HL-60/S4 (cell line): Measurements from ENCODE around the gene POU2F2.

Experiments
- in situ Hi-C: fragments of 300-500 bp; cut with MboI; formaldehyde crosslinking; loops from 2 replicates; pipeline ENCODE4 v1.14.3; 2022; ENCODE audit warnings: low sequenced_read_pairs

The POU2F2 gene

DNA sequence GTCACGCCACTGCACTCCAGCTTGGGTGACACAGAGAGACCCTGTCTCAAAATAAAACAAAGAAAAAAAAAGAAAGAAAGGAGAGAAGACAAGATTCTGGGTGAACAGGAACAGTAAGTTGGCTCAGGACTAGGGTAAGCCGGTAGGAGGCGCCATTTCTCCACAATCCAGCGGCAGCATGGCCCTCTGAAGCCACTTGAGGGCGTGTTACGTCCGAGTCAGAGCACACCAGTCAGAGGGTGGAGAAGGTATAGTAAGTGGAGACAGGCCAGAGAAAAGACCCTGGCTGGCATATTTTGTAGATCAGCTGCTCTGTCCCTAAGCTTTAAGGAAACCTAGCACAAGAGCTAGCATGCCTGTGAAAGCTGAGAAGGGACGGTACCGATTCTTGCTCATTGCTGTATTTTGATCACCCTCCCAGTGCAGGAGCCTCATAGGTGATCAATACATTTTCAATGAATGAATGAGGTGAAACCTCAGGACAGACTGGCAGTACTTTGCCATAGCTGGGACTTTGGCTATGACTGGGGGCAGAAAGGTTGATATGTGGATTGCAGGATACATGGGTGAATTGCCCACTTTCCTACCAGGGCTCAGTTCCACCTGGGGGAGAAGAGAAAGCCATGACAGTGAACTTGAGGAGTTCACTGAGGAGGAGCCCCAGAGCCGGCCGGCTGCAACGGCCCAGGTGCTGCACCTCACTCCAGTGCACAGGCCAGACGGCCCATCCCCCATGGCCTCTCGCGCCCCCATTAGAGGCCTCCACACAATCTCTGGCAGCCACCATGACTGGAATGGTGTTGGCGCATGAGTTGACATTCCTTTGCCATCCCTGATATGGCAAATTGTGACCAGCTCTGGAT, 23.5 kb downstream of the POU2F2 start:
- in situ Hi-C loops = loop anchor here (10.0 kb wide), 1 partner anchor 326 kb away; no protein-coding TSS in a partner anchor

DNA sequence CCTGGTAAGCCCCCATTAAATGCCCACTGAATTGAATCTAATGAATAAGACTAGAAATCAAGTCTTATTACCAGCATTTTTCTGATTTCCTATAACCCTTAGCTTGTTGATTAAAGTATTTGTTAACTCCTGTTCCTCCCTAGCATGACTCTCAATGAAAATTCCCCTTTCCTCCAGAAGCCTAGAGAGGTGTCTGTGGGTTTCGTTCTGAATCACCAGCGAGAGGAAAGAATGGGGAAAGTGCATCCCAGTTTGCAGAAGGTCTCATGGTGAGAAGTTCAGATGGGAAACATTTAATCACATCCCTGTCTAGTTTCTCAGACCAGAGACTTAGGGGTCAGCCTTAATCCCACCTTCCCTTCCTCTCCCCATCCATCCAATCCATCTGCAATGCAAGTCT, 26.9 kb downstream of the POU2F2 start:
- in situ Hi-C loops = loop anchor here (10.0 kb wide), 1 partner anchor 329 kb away; no protein-coding TSS in a partner anchor

DNA sequence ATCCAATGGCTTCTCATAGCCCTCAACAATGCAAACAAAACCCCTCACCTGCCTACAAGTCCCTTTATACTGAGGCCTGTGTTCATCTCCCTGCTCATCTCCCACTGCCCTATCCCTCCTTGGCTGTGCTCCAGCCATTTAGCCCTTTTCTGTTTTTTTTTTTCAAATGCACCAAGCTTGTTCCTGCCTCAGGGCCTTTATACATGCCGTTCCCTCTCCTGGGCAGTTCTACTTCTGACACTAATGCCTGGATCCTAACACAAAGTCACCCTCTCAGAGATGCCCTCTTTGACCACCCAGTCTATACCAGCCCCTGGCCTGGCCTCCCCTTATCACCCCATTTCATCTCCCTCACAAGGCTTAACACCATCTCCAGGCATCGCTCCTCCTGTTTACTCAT, 29.4 kb downstream of the POU2F2 start:
- in situ Hi-C loops = loop anchor here (10.0 kb wide), 1 partner anchor 332 kb away; no protein-coding TSS in a partner anchor

DNA sequence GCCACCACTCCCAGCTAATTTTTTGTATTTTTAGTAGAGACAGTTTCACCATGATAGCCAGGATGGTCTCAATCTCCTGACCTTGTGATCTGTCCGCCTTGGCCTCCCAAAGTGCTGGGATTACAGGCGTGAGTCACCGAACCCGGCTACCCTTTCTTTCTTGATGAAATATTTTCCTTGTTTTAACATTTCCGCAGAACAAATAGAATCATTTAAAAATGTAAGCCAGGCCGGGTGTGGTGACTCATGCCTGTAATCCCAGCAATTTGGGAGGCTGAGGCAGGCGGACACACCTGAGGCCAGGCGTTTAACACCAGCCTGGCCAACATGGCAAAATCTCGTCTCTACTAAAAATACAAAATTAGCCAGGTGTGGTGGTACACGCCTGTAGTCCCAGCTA, 32.0 kb downstream of the POU2F2 start:
- in situ Hi-C loops = loop anchor here (10.0 kb wide), 1 partner anchor 335 kb away; no protein-coding TSS in a partner anchor

DNA sequence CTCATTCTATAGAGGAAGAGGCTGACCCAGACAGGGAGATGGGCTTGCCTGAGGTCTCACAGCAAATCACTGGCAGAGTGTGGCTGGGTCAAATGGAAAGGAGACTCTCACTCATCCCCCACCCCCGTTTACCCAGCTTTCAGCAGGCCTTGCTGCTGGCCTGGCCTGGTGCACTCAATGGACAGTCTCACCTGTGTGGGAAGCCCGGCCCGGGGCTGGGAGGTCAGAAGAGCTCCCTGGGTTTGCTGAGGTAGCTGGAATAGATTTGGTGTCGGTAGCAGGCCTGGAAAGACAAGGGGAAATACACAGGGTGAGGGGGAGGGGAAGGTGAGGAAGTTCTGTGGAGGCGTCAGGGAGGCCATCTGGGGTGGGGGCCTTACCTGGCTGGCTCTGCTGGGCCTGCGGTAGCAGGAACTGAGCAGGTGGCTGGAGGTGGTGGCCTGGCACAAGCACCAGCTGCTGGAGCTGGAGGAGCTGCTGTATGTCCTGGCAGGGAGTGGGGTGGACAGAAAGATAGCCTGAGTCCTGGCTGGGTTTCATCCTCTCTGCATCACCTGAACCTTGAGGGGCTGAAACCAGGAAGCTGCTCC, 32.8 kb downstream of the POU2F2 start:
- in situ Hi-C loops = no loop called here

DNA sequence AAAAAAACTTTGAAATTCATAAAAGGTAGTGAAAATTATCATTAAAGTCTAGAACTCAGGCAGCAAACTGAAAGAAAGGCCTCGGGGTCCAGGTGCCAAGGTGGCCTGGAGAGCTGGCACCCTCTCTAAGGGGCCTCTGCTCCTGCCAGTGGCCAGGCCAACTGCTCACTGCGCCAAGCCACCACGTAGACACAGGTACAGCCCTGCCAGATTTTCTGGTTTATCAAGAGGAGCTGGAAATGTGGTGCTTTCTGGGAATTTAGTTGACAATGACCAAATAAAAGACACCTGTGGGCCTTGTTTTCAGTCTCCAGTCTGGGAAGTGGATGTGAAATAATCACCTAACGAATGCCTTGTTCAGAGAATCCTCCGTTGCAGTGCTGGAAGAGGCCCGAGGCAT, 33.5 kb downstream of the POU2F2 start:
- in situ Hi-C loops = no loop called here

DNA sequence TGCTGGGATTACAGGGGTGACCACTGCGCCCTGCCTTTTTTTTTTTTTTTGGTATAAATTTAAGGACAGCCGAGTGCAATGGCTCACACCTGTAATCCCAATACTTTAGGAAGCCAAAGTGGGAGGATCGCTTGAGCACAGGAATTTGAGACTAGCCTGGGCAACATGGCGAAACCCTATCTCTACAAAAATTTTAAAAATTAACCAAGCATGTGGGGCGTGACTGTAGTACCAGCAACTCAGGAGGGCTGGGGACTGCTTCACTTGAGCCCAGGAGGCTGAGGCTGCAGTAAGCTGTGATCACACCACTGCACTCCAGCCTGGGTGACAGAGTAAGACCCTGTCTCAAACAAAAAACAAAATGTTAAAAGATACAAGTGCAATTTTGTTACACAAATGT, 34.8 kb downstream of the POU2F2 start:
- in situ Hi-C loops = no loop called here

DNA sequence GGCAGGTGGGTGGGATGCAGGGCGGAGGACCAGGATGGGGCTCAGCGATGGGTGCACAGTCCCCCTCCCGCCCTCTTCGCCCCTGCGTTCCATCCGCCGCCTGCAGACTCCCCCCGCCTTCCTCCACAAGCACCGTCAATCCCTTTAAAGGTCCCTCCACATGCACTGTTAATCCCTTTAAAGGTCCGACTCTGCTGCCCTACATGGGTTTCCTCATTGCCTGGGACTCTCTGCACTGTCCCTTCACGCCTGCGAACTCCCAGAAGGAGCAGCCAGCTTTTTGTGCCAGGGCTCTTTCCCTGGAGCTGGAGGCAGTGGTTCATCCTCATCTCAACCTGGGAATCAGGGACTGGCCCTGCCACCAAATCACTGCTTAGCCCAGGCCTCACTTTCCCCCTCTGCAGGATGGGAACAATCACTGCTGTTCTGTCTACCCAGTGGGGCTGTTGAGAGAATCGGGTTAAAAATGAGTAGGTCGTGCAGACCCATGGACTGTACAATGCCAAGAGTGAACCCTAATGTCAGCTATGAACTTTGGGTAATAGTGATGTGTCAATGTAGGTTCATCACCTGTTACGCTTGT, 35.9 kb downstream of the POU2F2 start:
- in situ Hi-C loops = no loop called here

DNA sequence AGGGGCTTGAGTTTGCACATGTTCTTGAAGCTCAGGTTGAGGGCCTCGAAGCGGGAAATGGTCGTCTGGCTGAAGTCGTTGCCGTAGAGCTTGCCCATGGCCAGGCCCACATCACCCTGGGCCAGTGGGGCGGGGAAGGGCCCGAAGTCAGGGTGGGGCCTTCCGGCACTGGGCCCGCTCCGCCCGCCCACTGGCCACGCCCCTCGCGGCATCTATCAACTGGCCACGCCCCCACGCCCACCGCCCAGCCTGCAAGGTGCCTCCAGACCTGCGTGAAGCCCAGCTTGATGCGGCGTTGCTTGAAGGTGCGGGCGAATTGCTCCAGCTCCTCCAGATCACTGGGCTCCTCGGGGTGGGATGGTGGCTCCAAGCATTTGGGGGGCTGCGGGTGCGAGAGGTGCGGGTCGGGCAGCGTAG, 36.4 kb downstream of the POU2F2 start:
- in situ Hi-C loops = no loop called here

DNA sequence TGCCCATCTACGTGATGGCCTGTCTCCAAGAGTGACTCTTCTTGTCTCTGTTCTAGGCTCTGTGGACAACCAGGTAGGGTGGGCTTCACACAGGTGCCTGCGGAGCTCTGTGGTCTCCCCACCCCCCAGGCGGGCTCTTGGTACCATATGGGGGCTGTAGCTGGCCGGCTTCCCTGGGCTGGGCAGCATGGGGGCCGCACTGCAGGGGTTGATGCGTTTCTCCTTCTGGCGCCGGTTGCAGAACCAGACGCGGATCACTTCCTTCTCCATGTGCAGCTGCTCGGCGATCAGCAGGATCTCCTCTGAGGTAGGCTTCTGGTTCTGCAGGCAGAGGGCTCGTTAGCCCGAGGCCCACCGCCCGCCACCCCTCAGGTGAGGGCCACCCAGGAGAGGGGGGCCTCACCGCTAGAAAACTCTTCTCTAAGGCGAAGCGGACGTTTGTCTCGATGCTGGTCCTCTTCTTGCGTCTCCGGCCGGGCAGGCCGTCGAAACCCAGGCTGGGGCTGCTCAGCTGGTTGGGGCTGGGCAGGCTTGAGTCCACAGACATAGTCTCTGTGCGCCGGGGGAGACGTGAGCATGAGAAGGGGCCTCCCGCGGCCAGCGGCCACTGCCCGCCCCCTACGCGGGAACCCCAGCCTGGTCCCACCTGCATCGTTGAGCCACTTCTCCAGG, 37.0 kb downstream of the POU2F2 start:
- in situ Hi-C loops = no loop called here

DNA sequence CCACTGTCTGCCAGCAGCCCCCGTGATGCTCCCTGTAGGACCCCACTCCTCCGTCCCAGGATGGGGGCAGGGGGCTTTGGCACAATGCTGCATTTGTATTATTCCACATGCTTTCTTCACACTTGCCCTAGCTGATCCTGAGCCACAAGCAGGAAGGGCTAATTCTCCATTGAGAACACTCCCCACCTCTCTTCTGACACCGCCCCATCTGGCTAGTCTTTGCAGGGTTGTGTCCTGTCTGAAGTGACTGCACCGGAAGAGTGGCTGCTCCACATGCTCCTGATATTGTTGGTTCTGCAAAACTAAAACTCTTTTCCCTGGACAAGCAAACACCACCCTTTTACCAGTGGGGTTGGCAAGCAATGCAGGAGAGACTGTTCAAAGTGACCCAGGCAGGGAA, 38.3 kb downstream of the POU2F2 start:
- in situ Hi-C loops = no loop called here

DNA sequence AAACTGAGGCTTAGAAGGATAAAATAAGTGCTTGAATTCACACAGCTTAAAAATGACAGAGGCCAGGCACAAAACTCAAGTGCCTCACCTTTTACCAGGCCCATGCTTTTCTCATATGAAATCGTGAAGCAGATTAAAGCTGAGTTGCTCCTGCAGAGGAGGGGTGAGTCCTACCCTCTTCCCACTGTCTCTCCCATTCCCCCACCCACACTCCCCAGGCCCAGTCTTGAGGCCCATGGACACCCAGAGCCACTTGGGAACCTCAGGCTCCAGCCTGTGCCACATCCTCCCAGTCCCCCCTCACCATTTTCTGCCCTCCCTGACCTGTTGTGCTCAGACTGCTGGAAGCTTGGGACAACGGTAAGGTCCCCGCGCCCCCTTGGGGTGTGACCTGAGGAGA, 38.7 kb downstream of the POU2F2 start:
- in situ Hi-C loops = no loop called here

DNA sequence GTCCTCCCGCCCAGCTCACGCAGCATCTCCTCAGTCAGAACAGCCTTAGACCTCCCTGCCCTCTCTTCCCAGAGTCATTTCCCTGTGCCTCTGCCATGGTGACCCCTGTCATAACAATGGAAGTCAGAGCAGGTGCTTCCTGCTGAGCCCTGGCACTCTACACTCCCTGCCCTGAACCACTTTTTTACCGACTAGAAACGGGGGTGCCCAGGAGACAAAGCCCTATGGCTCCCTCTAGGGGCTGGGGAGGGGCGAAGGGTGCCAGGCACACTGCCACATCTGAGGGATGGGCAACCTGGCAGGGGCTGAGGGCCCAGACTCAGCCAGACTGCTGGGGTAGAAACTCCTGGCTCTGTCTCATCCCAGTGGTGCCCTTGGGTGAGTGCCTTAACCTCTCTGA, 39.9 kb downstream of the POU2F2 start:
- in situ Hi-C loops = no loop called here

DNA sequence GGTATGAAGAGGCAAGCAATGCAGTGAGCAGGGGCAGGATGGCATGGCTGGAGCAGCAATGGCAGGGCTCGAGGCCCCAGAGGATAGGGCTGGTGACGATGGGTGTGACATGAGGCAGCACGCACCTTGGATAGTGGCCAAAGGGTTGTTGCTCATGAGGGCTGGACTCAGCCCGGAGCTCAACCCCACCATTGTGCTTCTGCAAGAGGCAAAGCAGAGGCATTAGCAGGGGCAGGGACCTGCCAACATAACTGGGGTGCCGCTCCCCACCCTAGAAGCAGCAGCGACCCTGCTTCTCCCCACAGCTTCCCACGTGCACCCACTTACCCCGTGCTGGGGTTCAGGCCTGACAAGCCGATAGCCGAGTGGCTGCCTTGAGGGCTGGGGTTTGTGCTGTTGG, 40.5 kb downstream of the POU2F2 start:
- in situ Hi-C loops = no loop called here

DNA sequence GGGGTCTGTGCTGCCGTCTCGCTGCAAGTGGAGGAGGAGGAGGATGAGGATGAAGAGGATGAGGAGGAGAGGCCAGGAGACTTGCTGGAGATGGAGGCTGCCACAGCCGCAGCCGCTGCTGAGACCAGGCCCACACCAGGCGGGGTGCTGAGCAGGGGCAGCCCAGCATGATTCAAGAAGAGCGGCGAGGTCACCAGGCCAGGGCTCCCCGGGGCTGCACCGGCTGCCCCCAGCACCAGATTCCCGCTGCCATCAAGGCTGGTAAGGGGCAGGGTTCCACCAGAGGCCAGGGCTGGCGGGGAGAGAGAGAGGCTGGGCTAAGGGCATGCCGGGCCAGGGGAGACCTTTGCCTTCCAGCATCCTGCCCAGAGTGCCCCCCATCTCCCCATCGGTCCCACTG, 40.9 kb downstream of the POU2F2 start:
- in situ Hi-C loops = no loop called here

DNA sequence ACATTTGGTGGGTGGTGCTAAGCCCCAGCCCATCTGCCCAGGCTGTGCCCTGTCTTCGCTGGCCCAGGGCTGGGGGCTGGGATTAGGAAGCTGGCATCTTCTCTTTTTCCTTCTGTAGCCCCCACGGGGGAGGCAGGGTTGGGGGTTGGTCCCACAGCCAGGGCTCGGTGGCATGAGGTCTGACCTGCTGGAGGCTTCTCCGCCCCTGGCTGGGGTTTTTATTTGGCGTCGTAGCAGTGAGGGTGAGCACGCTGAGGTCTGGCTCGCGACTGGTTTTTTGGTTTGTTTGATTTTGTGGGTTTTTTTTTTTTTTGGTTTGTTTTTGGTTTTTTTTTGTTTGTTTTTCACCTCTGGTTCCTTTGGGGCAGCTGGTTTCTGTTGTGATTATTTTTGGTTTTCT, 41.6 kb downstream of the POU2F2 start:
- in situ Hi-C loops = no loop called here

DNA sequence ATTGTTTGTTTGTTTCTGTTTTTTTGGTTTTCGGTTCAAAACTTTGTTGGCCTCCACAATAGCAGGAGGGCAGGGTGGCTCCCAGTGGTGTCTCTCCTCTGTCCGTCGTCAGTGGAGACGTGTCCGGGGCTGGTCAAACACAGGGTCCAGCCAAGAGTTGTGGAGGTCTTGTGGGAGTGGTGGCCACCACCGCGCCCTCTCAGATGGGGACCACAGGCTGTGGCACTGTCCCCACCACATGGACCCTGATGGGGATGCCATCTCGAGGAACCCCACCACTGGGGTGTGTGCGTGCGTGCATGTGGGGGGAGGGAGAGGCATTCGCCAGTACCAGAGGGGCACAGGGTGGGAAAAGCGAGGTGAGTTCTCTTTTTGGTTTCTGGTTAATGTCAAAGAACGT, 42.5 kb downstream of the POU2F2 start:
- in situ Hi-C loops = no loop called here

DNA sequence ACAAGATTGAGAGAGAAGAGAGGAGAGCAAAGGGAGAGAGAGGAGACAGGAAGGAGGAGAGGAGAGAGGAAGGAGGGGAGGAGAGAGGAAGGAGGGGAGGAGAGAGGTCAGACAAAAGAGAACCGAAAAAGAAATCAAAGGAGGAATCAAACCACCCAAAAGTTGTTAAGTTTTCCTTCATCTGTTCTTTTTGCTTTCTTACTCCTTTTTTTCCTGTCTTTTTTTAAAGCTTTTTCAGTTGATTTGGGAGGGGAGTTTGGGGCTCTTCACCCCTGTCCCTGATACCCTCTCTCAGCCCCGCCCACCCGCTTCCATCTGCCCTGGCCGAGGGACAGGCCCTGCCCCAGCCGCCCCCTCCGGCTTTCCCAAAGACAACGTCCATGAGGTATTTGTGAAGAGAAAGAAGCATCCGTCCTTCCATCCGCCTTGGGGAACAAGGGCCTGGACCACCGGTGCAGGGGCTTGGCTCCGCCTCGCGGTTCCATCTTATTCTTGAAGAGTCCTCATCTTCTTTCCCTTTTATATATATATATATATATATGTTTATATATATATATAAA, 43.0 kb downstream of the POU2F2 start:
- in situ Hi-C loops = no loop called here

DNA sequence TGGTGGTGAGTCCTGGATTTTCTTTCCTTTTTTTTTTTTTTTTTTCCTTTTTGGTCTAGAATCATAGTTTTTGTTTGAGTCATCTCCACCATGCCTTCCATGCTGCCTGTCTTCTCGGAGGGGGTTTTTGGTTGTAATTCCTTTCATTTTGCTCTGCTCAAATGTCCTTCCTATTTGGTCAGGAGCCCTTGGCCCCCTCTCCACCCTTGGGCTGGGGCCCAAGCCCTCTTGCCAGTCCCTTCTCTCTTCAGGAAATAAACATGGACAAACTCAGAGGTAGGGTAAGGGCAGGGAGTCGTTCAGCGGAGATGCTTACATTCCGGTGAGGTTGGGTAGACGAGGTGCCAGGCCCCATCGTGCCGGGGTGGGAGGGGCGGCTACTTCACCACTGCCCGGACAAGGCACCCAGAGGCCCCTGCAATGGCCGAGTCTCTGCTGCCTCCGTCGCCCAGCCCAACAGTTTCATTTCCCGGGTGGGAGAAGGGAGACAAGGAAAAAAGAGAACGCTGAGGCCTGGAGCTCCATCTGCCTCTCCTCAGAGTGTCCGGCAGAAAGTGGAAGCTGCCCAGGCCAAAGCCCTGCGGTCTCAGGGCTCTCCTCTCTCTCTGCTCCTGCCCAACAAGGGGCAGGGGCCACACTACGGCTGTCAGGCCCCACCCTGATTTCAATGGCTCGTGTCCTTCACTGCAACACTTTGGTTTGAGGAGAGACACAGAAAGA, 43.6 kb downstream of the POU2F2 start:
- in situ Hi-C loops = no loop called here

DNA sequence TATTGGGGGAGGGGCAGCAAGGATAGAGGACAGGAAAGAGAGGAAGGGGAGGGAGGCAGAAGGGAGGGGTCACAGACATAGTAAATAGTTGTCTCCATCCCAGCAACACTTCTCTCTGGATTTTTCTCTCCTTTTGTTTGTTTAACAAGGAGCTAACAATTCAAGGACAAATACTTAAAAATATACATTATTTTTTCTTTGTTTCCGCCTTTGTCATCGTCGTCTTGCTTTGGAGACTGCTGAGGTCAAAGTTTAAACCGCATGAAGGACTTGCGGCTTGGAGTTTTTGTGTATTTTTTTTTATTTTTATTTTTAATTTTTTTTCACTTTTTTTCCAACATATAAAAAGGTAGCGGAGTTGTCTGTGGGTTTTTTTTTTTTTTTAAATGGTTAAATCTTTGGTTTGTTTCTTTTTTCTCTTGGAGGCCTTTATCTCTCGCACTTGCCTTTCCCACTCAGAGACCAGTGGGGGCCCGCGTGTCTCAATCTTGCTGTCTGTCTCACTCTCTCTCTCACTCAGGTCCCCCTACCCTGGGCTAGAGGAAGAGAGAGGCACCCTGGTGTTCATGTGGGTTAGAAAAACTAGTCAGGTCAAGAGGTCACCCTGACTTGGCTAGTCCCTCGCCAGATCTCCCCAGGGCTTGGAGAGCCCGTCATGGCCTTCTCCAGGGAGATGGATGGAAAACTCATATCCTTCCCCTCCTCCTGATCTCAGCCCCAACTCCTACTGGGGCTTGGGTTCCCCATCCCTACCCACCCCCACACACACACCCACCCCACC, 45.3 kb downstream of the POU2F2 start:
- in situ Hi-C loops = no loop called here
